MM.1S (cell line): ENCODE measurements around the gene LPCAT3.

Experiments used
- DNase-seq: peaks from one replicate; pipeline ENCODE4 v3.0.0-alpha.2; 2015
- H2AFZ ChIP-seq: fragments of 300-600 bp; sonication (generic); 2 replicates; pipeline ENCODE4 v1.6.0; 2016; ENCODE audit warnings: antibody characterized with exemption, low read length
- H3F3A ChIP-seq: fragments of 300-600 bp; sonication (generic); 2 replicates; pipeline ENCODE4 v1.6.1; 2016; ENCODE audit warnings: mild to moderate bottlenecking, antibody characterized with exemption, low read length, moderate library complexity, mixed read lengths; ENCODE audit not compliant: insufficient read depth
- H3K27ac ChIP-seq: fragments of 300-600 bp; sonication (generic); 2 replicates; pipeline ENCODE4 v1.5.1; 2016; ENCODE audit warnings: mild to moderate bottlenecking, low read length
- H3K27me3 ChIP-seq: fragments of 300-600 bp; sonication (generic); replicated peaks from 2 replicates; pipeline ENCODE4 v1.6.0; 2016; ENCODE audit warnings: low read length; ENCODE audit not compliant: insufficient read depth
- H3K36me3 ChIP-seq: fragments of 300-600 bp; sonication (generic); replicated peaks from 2 replicates; pipeline ENCODE4 v1.6.1; 2016; ENCODE audit warnings: mild to moderate bottlenecking, low read length, mixed read lengths; ENCODE audit not compliant: insufficient read depth
- H3K4me1 ChIP-seq: fragments of 300-600 bp; sonication (generic); 2 replicates; pipeline ENCODE4 v1.6.1; 2016; ENCODE audit warnings: low read length, mixed read lengths
- H3K4me2 ChIP-seq: fragments of 300-600 bp; sonication (generic); 2 replicates; pipeline ENCODE4 v1.6.0; 2016; ENCODE audit warnings: low read depth, low read length
- H3K4me3 ChIP-seq: fragments of 300-600 bp; sonication (generic); 2 replicates; pipeline ENCODE4 v1.5.1; 2016; ENCODE audit warnings: low read length, mixed read lengths
- H3K79me2 ChIP-seq: fragments of 300-600 bp; sonication (generic); 2 replicates; pipeline ENCODE4 v1.6.1; 2016; ENCODE audit warnings: mixed run types, low read length, mixed read lengths
- H3K9ac ChIP-seq: fragments of 300-600 bp; sonication (generic); 2 replicates; pipeline ENCODE4 v1.6.1; 2016; ENCODE audit warnings: low read length, mixed read lengths
- H3K9me2 ChIP-seq: fragments of 300-600 bp; sonication (generic); replicated peaks from 2 replicates; pipeline ENCODE4 v1.6.1; 2016; ENCODE audit warnings: mild to moderate bottlenecking, low read length, mixed read lengths; ENCODE audit not compliant: insufficient read depth
- H3K9me3 ChIP-seq: fragments of 300-600 bp; sonication (generic); replicated peaks from 2 replicates; pipeline ENCODE4 v1.6.1; 2016; ENCODE audit warnings: mild to moderate bottlenecking, low read length, mixed read lengths; ENCODE audit not compliant: insufficient read depth
- H4K20me1 ChIP-seq: fragments of 300-600 bp; sonication (generic); 2 replicates; pipeline ENCODE4 v1.6.1; 2016; ENCODE audit warnings: mild to moderate bottlenecking, low read length, moderate library complexity, mixed read lengths; ENCODE audit not compliant: insufficient read depth
- CTCF ChIP-seq: fragments of 300-600 bp; sonication (generic); IDR thresholded peaks from 2 replicates; pipeline ENCODE4 v1.5.1; 2016; ENCODE audit warnings: antibody characterized with exemption, low read length, mixed read lengths
- EZH2 ChIP-seq: fragments of 300-600 bp; sonication (generic); optimal IDR thresholded peaks from 2 replicates; pipeline ENCODE3; 2017; ENCODE audit warnings: low read depth, mild to moderate bottlenecking, antibody characterized with exemption, low read length, mixed read lengths
- EZH2phosphoT487 ChIP-seq: fragments of 300-600 bp; sonication (generic); IDR thresholded peaks from 2 replicates; pipeline ENCODE4 v1.6.1; 2018; ENCODE audit warnings: antibody characterized with exemption, low read length

LPCAT3 gene

GRCh38 chr12:6982532-6982931 lies 35.7 kb downstream of the LPCAT3 start:
- Histone ChIP-seq H2AFZ (no peak overlapping the region), H3K27me3 (no peaks in the 10 kb centered on the region), H3K9me2 (no peaks in the 10 kb centered on the region), H3K9ac (no peak overlapping the region), H3K36me3 (no peaks in the 10 kb centered on the region), H3K4me3 (no peak overlapping the region), H3K27ac (no peak overlapping the region), H3K4me2 (no peak overlapping the region), H3K79me2 (no peaks in the 10 kb centered on the region; the same call in 1 of the 2 replicates), H3K4me1 (peaks cover 8% of the 10 kb centered on the region; the same call in 1 of the 2 replicates), H3F3A (peaks cover 3% of the 10 kb centered on the region; the same call in 1 of the 2 replicates), H4K20me1 (no peaks in the 10 kb centered on the region), H3K9me3 (no peaks in the 10 kb centered on the region)
- TF ChIP-seq CTCF (no peak), EZH2phosphoT487 (no peak), EZH2 (no peak)
- no peak for DNase-seq

DNA sequence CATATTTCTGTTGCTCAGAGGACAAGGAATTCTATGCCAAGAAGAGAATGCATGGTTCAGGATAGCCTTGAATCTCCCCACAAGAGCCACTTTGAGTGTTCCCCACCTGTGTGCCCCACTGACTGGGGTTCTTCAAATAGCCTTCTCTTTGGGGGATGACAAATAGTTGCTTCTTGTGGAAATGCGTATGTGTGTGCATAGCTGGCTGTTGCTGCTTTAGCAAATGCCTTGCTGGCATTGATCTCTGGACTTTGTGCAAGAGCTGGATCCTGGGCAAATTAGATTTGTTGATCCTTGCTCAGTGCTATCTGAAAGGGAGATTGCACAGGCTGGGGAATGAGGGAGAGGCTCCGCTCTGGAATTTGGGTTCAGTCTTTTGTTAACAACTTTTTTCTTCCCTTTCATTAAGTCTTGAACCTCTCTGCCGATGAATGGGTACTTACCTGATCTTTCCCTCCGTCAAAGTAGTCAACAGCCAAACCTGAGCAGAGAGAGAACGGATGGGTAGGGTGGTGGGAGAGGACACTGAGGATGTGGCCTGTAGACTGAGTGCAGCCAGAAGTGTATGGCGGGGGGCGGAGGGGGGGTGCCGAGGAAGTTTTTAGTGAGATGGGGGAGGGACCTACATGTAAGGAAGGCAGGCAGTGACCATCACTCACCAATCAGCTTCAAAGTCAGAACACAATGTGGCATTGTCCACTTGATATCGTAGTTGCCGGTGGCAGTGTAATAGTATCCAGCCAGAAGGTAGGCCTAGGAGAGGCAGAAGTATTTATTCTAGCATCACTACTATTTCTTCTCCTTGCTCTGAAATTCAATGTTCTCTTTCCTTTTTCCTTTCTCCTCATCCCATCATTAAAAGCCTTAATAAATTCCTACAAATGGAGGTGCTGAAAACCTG lies 36.9 kb downstream of the LPCAT3 start:
- Histone ChIP-seq H3K4me1 (peaks cover 8% of the 10 kb centered on the region; the same call in 1 of the 2 replicates), H3K27ac (no peak overlapping the region), H3K9ac (no peak overlapping the region), H3K27me3 (no peaks in the 10 kb centered on the region), H3K9me2 (no peaks in the 10 kb centered on the region), H2AFZ (no peak overlapping the region), H3K79me2 (peaks cover 11% of the 10 kb centered on the region), H3F3A (peaks cover 3% of the 10 kb centered on the region; the same call in 1 of the 2 replicates), H3K4me2 (no peak overlapping the region), H3K4me3 (no peak overlapping the region), H4K20me1 (no peaks in the 10 kb centered on the region), H3K36me3 (0 out of 2 replicates have a peak, but pooled peaks cover 3% of the 10 kb centered on the region), H3K9me3 (no peaks in the 10 kb centered on the region)
- TF ChIP-seq EZH2 (no peak), EZH2phosphoT487 (no peak), CTCF (no peak)
- no peak for DNase-seq

- Histone ChIP-seq H3K79me2 (peaks cover 17% of the 10 kb centered on the region), H3K4me3 (no peak overlapping the region), H3K9ac (no peak overlapping the region), H3K4me2 (no peak overlapping the region), H2AFZ (no peak overlapping the region), H3K36me3 (0 out of 2 replicates have a peak, but pooled peaks cover 3% of the 10 kb centered on the region), H3K27me3 (no peaks in the 10 kb centered on the region), H3K4me1 (peaks cover 13% of the 10 kb centered on the region), H3K9me3 (no peaks in the 10 kb centered on the region), H3F3A (peaks cover 8% of the 10 kb centered on the region), H4K20me1 (no peaks in the 10 kb centered on the region), H3K9me2 (no peaks in the 10 kb centered on the region), H3K27ac (no peak overlapping the region)
- DNase-seq, result no peak
- TF ChIP-seq EZH2phosphoT487, result no peak
- no peak for TF ChIP-seq EZH2
- no peak for TF ChIP-seq CTCF
These were observed 37.5 kb downstream of the LPCAT3 start for GRCh38 chr12:6980740-6981139.
